Left ventricle myocardium inferior (tissue), 1 donor: ENCODE results near the gene DST. TPM values are rescaled to one million over a fixed set of nuclear protein-coding genes. Genes with fewer than 3 reads are reported as not detected.

Experiments used
- DNase-seq: peaks from one replicate; pipeline ENCODE4 v3.0.0-alpha.2; 2020
- H3K27ac ChIP-seq: fragments of 200-600 bp; replicated peaks from 2 replicates; pipeline ENCODE4 v1.8.0; 2021
- H3K27me3 ChIP-seq: fragments of 200-600 bp; 2 replicates; pipeline ENCODE4 v1.8.0; 2021; ENCODE audit warnings: low read depth
- H3K36me3 ChIP-seq: fragments of 200-600 bp; 2 replicates; pipeline ENCODE4 v1.8.0; 2021
- H3K4me1 ChIP-seq: fragments of 200-600 bp; 2 replicates; pipeline ENCODE4 v1.8.0; 2021
- H3K4me3 ChIP-seq: fragments of 200-600 bp; 2 replicates; pipeline ENCODE4 v1.8.0; 2021; ENCODE audit warnings: mild to moderate bottlenecking, moderate library complexity
- H3K9me3 ChIP-seq: fragments of 200-600 bp; replicated peaks from 2 replicates; pipeline ENCODE4 v1.8.0; 2021
- CTCF ChIP-seq: fragments of 200-600 bp; IDR thresholded peaks from 2 replicates; pipeline ENCODE4 v1.8.0; 2021; ENCODE audit warnings: antibody characterized with exemption, mild to moderate bottlenecking, borderline replicate concordance
- intact Hi-C: fragments of 100-400 bp; cut with micrococcal nuclease; formaldehyde crosslinking; loops from one replicate; pipeline ENCODE4 v1.11.0; 2022
- total RNA-seq: library from RNA; stranded (reverse); fragmentation: NEBNext Ultra II Directional; extraction: Animal tissue kit (Norgen Biotek cat#: 25700); gene quantifications from one replicate; pipeline ENCODE4 v1.2.1, GENCODE V29; 2021
- donor health status: DM: no; HTN: yes; CAD: no; lungs with severe emphysema.

DST gene
- total RNA-seq, 1 donor from 2014 or later, result 331 TPM

- intact Hi-C loops, result no loop called here
These were observed 211.8 kb downstream of the DST start for GRCh38 chr6:56430629-56431600.

GRCh38 chr6:56424542-56425083 lies 218.1 kb downstream of the DST start:
- no peak for TF ChIP-seq CTCF
- no peak for DNase-seq
- peaks cover 20% of the 10 kb centered on the region for H3K4me1 ChIP-seq
- H3K27me3 ChIP-seq, result no peaks in the 10 kb centered on the region
- H3K4me3 ChIP-seq, result no peak overlapping the region
- intact Hi-C loops, result no loop called here
- peak overlapping the region; percentile 53 for H3K27ac ChIP-seq
- no peaks in the 10 kb centered on the region for H3K36me3 ChIP-seq
- H3K9me3 ChIP-seq, result peaks cover 3% of the 10 kb centered on the region

More at GRCh38 chr6:56430629-56431600, 211.8 kb downstream of the DST start:
- H3K4me1 ChIP-seq, result no peaks in the 10 kb centered on the region
- H3K9me3 ChIP-seq, result peaks cover 11% of the 10 kb centered on the region
- no peaks in the 10 kb centered on the region for H3K36me3 ChIP-seq
- no peak overlapping the region for H3K27ac ChIP-seq
- no peak overlapping the region for H3K4me3 ChIP-seq
- no peak for DNase-seq
- no peak for TF ChIP-seq CTCF
- H3K27me3 ChIP-seq, result no peaks in the 10 kb centered on the region

GRCh38 chr6:56424064-56424463 lies 218.6 kb downstream of the DST start:
- H3K36me3 ChIP-seq, result no peaks in the 10 kb centered on the region
- no peak for TF ChIP-seq CTCF
- no peak overlapping the region for H3K4me3 ChIP-seq
- H3K27ac ChIP-seq, result peak overlapping the region; percentile 53
- no peaks in the 10 kb centered on the region for H3K27me3 ChIP-seq
- H3K9me3 ChIP-seq, result peaks cover 3% of the 10 kb centered on the region
- no peak for DNase-seq
- H3K4me1 ChIP-seq, result peaks cover 20% of the 10 kb centered on the region
- intact Hi-C loops, result no loop called here

GRCh38 chr6:56420296-56420695 lies 222.4 kb downstream of the DST start:
- no peak overlapping the region for H3K4me3 ChIP-seq
- no peaks in the 10 kb centered on the region for H3K36me3 ChIP-seq
- H3K4me1 ChIP-seq, result peaks cover 19% of the 10 kb centered on the region
- H3K9me3 ChIP-seq, result no peaks in the 10 kb centered on the region
- H3K27ac ChIP-seq, result no peak overlapping the region
- no peak for TF ChIP-seq CTCF
- intact Hi-C loops, result no loop called here
- H3K27me3 ChIP-seq, result no peaks in the 10 kb centered on the region
- no peak for DNase-seq

GRCh38 chr6:56419191-56419590 lies 223.5 kb downstream of the DST start:
- TF ChIP-seq CTCF, result no peak
- Histone ChIP-seq H3K36me3 (no peaks in the 10 kb centered on the region), H3K27me3 (no peaks in the 10 kb centered on the region), H3K4me1 (peaks cover 8% of the 10 kb centered on the region), H3K27ac (no peak overlapping the region), H3K4me3 (no peak overlapping the region), H3K9me3 (no peaks in the 10 kb centered on the region)
- intact Hi-C loops, result no loop called here
- no peak for DNase-seq
